ENCODE results near the gene PLA2G4B.

DNA sequence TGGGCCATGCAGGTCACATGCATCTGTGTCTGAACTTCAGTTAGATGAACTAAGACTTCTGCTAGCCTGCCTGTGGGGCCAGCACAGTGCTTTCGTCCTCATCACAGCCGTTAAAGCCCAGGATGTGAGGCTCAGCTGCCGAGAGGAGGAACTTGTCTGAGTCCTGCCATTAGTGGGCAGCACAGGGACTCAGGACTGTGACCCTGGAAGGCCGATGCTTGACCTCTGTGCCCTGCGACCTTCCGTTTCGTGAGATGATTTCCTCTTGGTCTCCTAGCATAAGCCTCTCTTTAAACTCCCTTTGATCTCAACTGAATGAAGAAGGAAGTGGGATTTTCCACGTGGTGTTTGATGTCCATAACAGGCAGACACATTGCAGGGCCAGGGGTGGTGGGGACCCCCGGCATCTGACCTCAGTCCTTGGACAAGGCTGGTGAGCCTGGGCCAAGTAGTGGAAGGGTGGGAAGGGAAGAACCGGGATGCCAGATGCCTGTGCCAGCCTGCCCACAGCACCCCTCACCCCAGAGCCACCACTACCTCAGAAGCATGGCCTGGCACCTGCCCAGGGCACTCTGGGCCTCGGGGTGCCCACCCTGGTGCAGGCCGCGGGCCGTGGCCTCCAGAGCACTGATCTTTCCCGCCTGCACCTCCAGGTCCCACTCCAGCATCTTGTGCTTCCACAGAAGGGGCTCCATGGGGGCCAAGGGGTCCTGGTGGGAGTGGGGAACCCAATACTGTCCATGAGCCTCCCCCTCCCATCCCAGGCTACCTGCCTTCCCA is 21.6 kb downstream of the PLA2G4B start:
- TF ChIP-seq CTCF (IDR thresholded peaks at IDR 0.05; ENCODE audit: poor library complexity), result no peak
- no peak for TF ChIP-seq EZH2 (IDR thresholded peaks at IDR 0.05; ENCODE audit: borderline replicate concordance)
- TF ChIP-seq EZH2phosphoT487 (IDR thresholded peaks at IDR 0.05; ENCODE audit: low read depth, severe bottlenecking, unreplicated experiment), result no peak
